ENCODE results near the gene DCP2. TPM values are rescaled to one million over a fixed set of nuclear protein-coding genes. Genes with fewer than 3 reads are reported as not detected.

DCP2 gene
- total RNA-seq = 10 to 100 TPM; 23.2 to 26.7 (median 25.9) TPM
- 3.6 TPM for polyA plus RNA-seq
- long read RNA-seq, donor 1, full-length matches to known transcripts = 4 of 8 reads
- long read RNA-seq, donor 1, partial matches to known transcripts = 0 of 8 reads
- long read RNA-seq, donor 1, other reads (novel, unspliced or antisense) = 4 of 8 reads
- long read RNA-seq, donor 2, full-length matches to known transcripts = 1 of 1 reads
- long read RNA-seq, donor 2, partial matches to known transcripts = 0 of 1 reads
- long read RNA-seq, donor 2, other reads (novel, unspliced or antisense) = 0 of 1 reads
- long read RNA-seq, donor 3, full-length matches to known transcripts = 11 of 27 reads
- long read RNA-seq, donor 3, partial matches to known transcripts = 7 of 27 reads
- long read RNA-seq, donor 3, other reads (novel, unspliced or antisense) = 9 of 27 reads
- long read RNA-seq, donor 4, full-length matches to known transcripts = 6 of 8 reads
- long read RNA-seq, donor 4, partial matches to known transcripts = 0 of 8 reads
- long read RNA-seq, donor 4, other reads (novel, unspliced or antisense) = 2 of 8 reads

- H3K4me3 ChIP-seq (ENCODE audit: low read length) = peak within 1 kb of the TSS; percentile 63
- intact Hi-C loops (cut with DNase I) = no loop called here
- H3K27ac ChIP-seq (ENCODE audit: low read length) = peak within 1 kb of the TSS; percentile 90
- H3K4me1 ChIP-seq (ENCODE audit: control insufficient read depth, insufficient read depth, low read length) = peaks cover 2% of the 10 kb centered on the region
- ATAC-seq (peak; percentile 99), DNase-seq (peak; percentile 96 to 98 (median 98))
- under 1% methylated on average over 75 of the region's 75 CpGs for WGBS
- H3K27me3 ChIP-seq (ENCODE audit: control insufficient read depth, insufficient read depth) = no peaks in the 10 kb centered on the region
- H3K9me3 ChIP-seq (ENCODE audit: control insufficient read depth, low read length) = no peaks in the 10 kb centered on the region
Observed at GRCh38 chr5:112976432-112977309, at the start of gene DCP2. Gene DCP2, plus strand, starts transcription at chr5:112976798. Its CDS starts 136 bp downstream, at chr5:112976934.

DNA sequence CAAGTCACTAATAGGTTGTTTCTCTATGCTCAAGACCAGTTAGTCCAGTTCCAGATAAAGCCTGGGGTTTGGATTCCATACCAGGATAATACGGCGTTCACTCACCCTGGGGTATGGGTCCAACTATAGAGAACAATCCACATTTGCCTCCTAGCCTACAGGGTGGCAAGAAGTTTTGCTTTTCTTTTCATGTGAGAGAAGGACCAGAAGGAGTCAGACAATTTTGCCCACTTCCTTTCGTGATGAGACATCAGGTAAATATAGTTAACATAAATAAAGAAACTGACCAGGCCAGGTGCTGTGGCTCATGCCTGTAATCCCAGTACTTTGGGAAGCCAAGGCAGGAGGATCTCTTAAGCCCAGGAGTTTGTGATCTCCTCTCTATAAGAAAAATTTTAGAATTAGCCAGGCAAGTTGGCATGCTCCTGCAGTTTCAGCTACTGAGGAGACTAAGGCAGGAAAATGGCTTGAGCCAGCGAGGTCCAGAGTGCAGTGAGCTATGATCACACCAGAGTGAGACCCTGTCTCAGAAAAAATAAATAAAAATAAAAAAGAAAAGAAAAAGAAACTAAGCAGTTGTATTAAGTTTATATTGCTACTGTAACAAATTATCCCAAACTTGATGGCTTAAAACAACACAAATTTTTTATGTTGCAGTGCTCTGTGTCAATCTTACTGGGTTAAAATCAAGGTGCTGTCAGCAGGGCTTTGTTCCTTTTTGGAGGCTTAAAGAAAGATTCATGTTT, 47.1 kb upstream of the DCP2 start:
- H3K4me3 ChIP-seq (ENCODE audit: low read length) = no peak overlapping the region
- no peaks in the 10 kb centered on the region for H3K9me3 ChIP-seq (ENCODE audit: control insufficient read depth, low read length)
- 92% methylated on average over 4 of the region's 4 CpGs for WGBS
- H3K27ac ChIP-seq (ENCODE audit: low read length) = no peak overlapping the region
- intact Hi-C loops (cut with DNase I) = no loop called here
- H3K27me3 ChIP-seq (ENCODE audit: control insufficient read depth, insufficient read depth) = no peaks in the 10 kb centered on the region
- no peak for ATAC-seq
- no peak for DNase-seq
- H3K4me1 ChIP-seq (ENCODE audit: control insufficient read depth, insufficient read depth, low read length) = no peaks in the 10 kb centered on the region

GRCh38 chr5:112930082-112930344, 46.6 kb upstream of the DCP2 start:
- intact Hi-C loops (cut with DNase I) = no loop called here
- H3K27me3 ChIP-seq (ENCODE audit: control insufficient read depth, insufficient read depth) = no peaks in the 10 kb centered on the region
- no peak overlapping the region for H3K27ac ChIP-seq (ENCODE audit: low read length)
- ATAC-seq (no peak), DNase-seq (no peak)
- 100% methylated on average over 1 of the region's 1 CpG for WGBS
- no peaks in the 10 kb centered on the region for H3K9me3 ChIP-seq (ENCODE audit: control insufficient read depth, low read length)
- H3K4me1 ChIP-seq (ENCODE audit: control insufficient read depth, insufficient read depth, low read length) = no peaks in the 10 kb centered on the region
- no peak overlapping the region for H3K4me3 ChIP-seq (ENCODE audit: low read length)

- H3K27me3 ChIP-seq (ENCODE audit: control insufficient read depth, insufficient read depth) = no peaks in the 10 kb centered on the region
- DNase-seq (no peak), ATAC-seq (peak; percentile 71 to 79)
- H3K9me3 ChIP-seq (ENCODE audit: control insufficient read depth, low read length) = no peaks in the 10 kb centered on the region
- 27% methylated on average over 2 of the region's 2 CpGs for WGBS
- no peak overlapping the region for H3K4me3 ChIP-seq (ENCODE audit: low read length)
- H3K27ac ChIP-seq (ENCODE audit: low read length) = no peak overlapping the region
- intact Hi-C loops (cut with DNase I) = no loop called here
- no peaks in the 10 kb centered on the region for H3K4me1 ChIP-seq (ENCODE audit: control insufficient read depth, insufficient read depth, low read length)
Observed at GRCh38 chr5:112931473-112931872, 45.1 kb upstream of the DCP2 start.

DNA sequence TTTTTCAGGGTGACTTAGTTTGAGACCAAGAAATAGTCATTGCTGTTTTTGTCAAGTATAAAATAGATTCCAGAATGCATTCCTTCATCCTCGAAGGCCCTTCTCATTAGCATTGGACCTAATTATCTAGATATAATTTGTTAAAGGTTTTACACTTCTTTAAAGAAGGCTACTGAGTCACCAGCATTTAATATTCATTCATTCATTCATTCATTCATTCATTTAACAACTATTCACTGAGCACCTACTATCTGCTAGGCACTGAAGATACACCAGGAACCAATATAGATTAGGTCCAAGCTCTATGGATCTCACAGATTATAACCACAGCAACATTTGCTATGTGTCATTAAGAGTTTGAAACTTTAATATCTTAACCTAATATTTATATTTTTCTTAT, 43.5 kb upstream of the DCP2 start:
- intact Hi-C loops (cut with DNase I) = no loop called here
- H3K27ac ChIP-seq (ENCODE audit: low read length) = no peak overlapping the region
- DNase-seq (no peak), ATAC-seq (no peak)
- no peaks in the 10 kb centered on the region for H3K9me3 ChIP-seq (ENCODE audit: control insufficient read depth, low read length)
- no peaks in the 10 kb centered on the region for H3K27me3 ChIP-seq (ENCODE audit: control insufficient read depth, insufficient read depth)
- H3K4me3 ChIP-seq (ENCODE audit: low read length) = no peak overlapping the region
- no peaks in the 10 kb centered on the region for H3K4me1 ChIP-seq (ENCODE audit: control insufficient read depth, insufficient read depth, low read length)
- WGBS = 86% methylated on average over 1 of the region's 1 CpG

GRCh38 chr5:112933651-112934365, 42.8 kb upstream of the DCP2 start:
- H3K4me3 ChIP-seq (ENCODE audit: low read length) = no peak overlapping the region
- intact Hi-C loops (cut with DNase I) = no loop called here
- DNase-seq (no peak), ATAC-seq (no peak)
- no peaks in the 10 kb centered on the region for H3K27me3 ChIP-seq (ENCODE audit: control insufficient read depth, insufficient read depth)
- H3K27ac ChIP-seq (ENCODE audit: low read length) = no peak overlapping the region
- H3K4me1 ChIP-seq (ENCODE audit: control insufficient read depth, insufficient read depth, low read length) = no peaks in the 10 kb centered on the region
- 94% methylated on average over 1 of the region's 1 CpG for WGBS
- H3K9me3 ChIP-seq (ENCODE audit: control insufficient read depth, low read length) = no peaks in the 10 kb centered on the region

- no peak overlapping the region for H3K4me3 ChIP-seq (ENCODE audit: low read length)
- DNase-seq = no peak
- intact Hi-C loops (cut with DNase I) = no loop called here
Observed at GRCh38 chr5:112934366-112934663, 42.3 kb upstream of the DCP2 start.

GRCh38 chr5:112935675-112936074, 40.9 kb upstream of the DCP2 start:
- Histone ChIP-seq H3K9me3 (ENCODE audit: control insufficient read depth, low read length) (no peaks in the 10 kb centered on the region), H3K27me3 (ENCODE audit: control insufficient read depth, insufficient read depth) (no peaks in the 10 kb centered on the region), H3K4me3 (ENCODE audit: low read length) (no peak overlapping the region), H3K4me1 (ENCODE audit: control insufficient read depth, insufficient read depth, low read length) (no peaks in the 10 kb centered on the region), H3K27ac (ENCODE audit: low read length) (no peak overlapping the region)
- ATAC-seq (no peak), DNase-seq (no peak)
- WGBS = 97% methylated on average over 5 of the region's 5 CpGs
- intact Hi-C loops (cut with DNase I) = no loop called here

More at GRCh38 chr5:112934366-112934663, 42.3 kb upstream of the DCP2 start:
- no peak overlapping the region for H3K27ac ChIP-seq (ENCODE audit: low read length)
- no peak for ATAC-seq
- H3K27me3 ChIP-seq (ENCODE audit: control insufficient read depth, insufficient read depth) = no peaks in the 10 kb centered on the region
- H3K9me3 ChIP-seq (ENCODE audit: control insufficient read depth, low read length) = no peaks in the 10 kb centered on the region
- no peaks in the 10 kb centered on the region for H3K4me1 ChIP-seq (ENCODE audit: control insufficient read depth, insufficient read depth, low read length)

GRCh38 chr5:112938286-112938685, 38.3 kb upstream of the DCP2 start:
- Histone ChIP-seq H3K27me3 (ENCODE audit: control insufficient read depth, insufficient read depth) (no peaks in the 10 kb centered on the region), H3K4me1 (ENCODE audit: control insufficient read depth, insufficient read depth, low read length) (no peaks in the 10 kb centered on the region), H3K4me3 (ENCODE audit: low read length) (no peak overlapping the region), H3K9me3 (ENCODE audit: control insufficient read depth, low read length) (no peaks in the 10 kb centered on the region), H3K27ac (ENCODE audit: low read length) (no peak overlapping the region)
- ATAC-seq (no peak), DNase-seq (no peak)
- intact Hi-C loops (cut with DNase I) = no loop called here
- 86% methylated on average over 8 of the region's 8 CpGs for WGBS

GRCh38 chr5:112940670-112941069, 35.9 kb upstream of the DCP2 start:
- Histone ChIP-seq H3K4me1 (ENCODE audit: control insufficient read depth, insufficient read depth, low read length) (no peaks in the 10 kb centered on the region), H3K27ac (ENCODE audit: low read length) (no peak overlapping the region), H3K9me3 (ENCODE audit: control insufficient read depth, low read length) (no peaks in the 10 kb centered on the region), H3K27me3 (ENCODE audit: control insufficient read depth, insufficient read depth) (no peaks in the 10 kb centered on the region), H3K4me3 (ENCODE audit: low read length) (no peak overlapping the region)
- WGBS = 68% methylated on average over 2 of the region's 2 CpGs
- ATAC-seq (no peak), DNase-seq (no peak)
- intact Hi-C loops (cut with DNase I) = no loop called here
